ENCODE results near the gene ENKD1. TPM values are rescaled to one million over a fixed set of nuclear protein-coding genes. Genes with fewer than 3 reads are reported as not detected.
A peak's percentile ranks its signal among the peaks of the same experiment; 100 is the strongest.

The ENKD1 gene
- total RNA-seq, 6 donors from 2014 or later = 18.2 to 50.3 (median 28.5) TPM

DNA sequence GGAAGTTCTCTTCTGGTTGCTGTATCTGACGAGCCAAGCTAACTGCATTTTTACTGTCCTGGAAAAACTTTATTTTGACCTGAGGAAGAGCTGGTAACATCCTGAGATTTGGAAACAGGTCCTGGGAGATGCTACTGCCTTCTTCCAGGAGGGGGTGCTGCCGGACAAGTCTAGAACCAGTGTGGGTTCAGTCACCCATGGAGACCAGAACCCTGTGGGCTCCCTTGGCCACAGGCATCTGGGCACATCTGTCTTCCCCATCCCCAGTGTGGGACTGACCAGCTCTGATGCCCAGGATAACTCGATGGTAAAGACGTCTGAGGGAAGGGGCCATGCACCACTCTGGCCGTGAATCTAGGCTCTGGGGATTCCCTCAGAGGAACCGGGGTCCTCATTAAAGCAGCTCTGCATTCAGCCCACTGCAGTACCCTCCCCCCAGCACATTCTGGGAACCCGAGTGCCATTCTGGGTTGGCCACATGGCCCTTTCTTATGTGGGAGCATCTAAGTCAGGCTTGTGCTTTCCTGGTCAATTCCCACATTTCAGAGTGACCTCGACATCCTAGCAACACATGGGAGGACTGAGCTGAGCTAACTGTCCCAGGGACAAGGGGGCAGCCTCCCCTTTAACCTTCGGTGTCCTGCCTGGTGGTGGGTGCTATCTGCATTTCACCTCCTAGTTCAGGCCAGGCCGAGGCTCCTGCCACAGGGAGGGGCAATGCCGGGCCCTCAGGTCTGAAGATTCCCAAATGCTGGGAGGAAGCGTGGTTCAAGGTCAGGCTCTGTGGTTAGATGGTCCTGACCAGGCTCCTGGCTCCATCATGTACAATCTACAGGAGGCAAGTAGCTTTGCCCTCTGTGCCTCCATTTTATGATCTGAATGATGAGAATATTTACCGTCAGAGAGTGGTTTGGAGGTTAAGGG lies 6.5 kb upstream of the ENKD1 start:
- WGBS, 2 donors = 28 to 41% methylated on average over 8 to 12 of the region's 13 CpGs
- H3K4me1 ChIP-seq = peaks cover 40 to 62% (median 47%) of the 10 kb centered on the region in 4 donors
- peak; percentile 74 for ATAC-seq (ENCODE audit: low FRiP score in 2 of 2)
- H3K9me3 ChIP-seq = no peaks in the 10 kb centered on the region
- peak in 1 of 2 donors; percentile 80 for DNase-seq
- TF ChIP-seq, protein P1, sequence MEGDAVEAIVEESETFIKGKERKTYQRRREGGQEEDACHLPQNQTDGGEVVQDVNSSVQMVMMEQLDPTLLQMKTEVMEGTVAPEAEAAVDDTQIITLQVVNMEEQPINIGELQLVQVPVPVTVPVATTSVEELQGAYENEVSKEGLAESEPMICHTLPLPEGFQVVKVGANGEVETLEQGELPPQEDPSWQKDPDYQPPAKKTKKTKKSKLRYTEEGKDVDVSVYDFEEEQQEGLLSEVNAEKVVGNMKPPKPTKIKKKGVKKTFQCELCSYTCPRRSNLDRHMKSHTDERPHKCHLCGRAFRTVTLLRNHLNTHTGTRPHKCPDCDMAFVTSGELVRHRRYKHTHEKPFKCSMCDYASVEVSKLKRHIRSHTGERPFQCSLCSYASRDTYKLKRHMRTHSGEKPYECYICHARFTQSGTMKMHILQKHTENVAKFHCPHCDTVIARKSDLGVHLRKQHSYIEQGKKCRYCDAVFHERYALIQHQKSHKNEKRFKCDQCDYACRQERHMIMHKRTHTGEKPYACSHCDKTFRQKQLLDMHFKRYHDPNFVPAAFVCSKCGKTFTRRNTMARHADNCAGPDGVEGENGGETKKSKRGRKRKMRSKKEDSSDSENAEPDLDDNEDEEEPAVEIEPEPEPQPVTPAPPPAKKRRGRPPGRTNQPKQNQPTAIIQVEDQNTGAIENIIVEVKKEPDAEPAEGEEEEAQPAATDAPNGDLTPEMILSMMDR (IDR thresholded peaks at IDR 0.05) = peak; percentile 67 to 80 (median 74)
- TF ChIP-seq EP300 (IDR thresholded peaks at IDR 0.05) = no peak
- TF ChIP-seq POLR2A (IDR thresholded peaks at IDR 0.05) = no peak
- H3K36me3 ChIP-seq = peaks cover 0 to 6% (median 2%) of the 10 kb centered on the region in 4 donors
- H3K27me3 ChIP-seq = no peaks in the 10 kb centered on the region
- peak overlapping the region; percentile 76 to 90 (median 88) for H3K27ac ChIP-seq
- H3K4me3 ChIP-seq = no peak overlapping the region

DNA sequence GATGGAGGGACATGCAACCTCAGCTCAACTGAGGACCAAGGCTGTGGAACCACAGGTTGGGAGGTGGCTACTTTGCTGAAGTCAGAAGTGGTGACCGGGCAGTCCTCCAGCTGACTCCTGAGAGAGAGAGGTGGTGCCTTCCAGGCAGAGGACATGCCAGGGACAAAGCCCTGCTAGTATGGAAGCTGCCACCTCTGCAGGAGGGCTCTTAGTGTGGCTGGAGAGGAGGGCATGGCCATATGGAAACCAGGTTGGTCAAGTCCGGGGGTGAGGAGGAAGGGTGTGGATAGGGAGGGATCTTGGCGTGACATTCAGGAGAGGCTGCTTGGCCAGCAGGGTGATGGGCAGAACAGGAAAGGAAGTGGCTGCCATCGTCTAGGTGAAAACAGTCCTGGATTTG lies 5.8 kb upstream of the ENKD1 start:
- WGBS, 2 donors = 25 to 30% methylated on average over 4 of the region's 4 CpGs
- peak in 1 of 2 donors; percentile 87 for DNase-seq
- H3K27ac ChIP-seq = peak overlapping the region in 3 of 4 donors; percentile 30 to 90 (median 88)

DNA sequence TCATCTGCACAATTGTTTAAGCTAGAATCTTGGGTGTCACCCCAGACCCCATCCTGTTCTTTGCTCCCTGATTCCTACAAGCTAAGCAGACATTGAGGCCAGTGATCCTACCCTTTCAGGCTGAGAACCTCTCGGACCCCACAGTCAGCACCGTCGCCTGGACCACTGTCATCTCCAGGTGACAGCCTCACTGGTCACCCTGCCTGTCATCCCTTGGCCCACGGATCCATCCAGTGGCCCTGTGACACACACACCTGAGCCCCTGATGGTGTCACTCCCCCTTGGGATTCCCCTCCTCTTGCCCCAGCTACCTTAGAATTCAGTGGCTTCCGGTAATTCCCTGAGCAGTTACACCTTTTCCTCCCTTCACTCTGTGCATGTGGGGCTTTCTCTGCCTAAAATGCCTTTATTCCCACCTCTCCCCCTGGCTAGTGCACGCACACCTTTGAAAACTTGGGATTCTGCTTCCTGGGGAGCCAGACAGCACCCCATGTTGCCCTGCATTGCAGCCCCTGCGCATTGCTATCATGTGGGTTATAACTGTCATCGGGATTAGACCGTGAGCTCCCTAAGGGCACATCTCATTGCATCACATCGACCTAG lies 3.0 kb upstream of the ENKD1 start:
- Histone ChIP-seq H3K4me1 (peaks cover 50 to 61% (median 53%) of the 10 kb centered on the region in 4 donors), H3K4me3 (no peak overlapping the region), H3K9me3 (no peaks in the 10 kb centered on the region), H3K27me3 (no peaks in the 10 kb centered on the region), H3K36me3 (peaks cover 0 to 5% (median 0%) of the 10 kb centered on the region in 4 donors), H3K27ac (no peak overlapping the region)
- no peak for DNase-seq
- TF ChIP-seq, protein P1 (IDR thresholded peaks at IDR 0.05) = no peak
- TF ChIP-seq POLR2A (IDR thresholded peaks at IDR 0.05) (no peak), POLR2AphosphoS5 (IDR thresholded peaks at IDR 0.05) (no peak)
- no peak for ATAC-seq (ENCODE audit: low FRiP score in 2 of 2)
- 93 to 94% methylated on average over 6 to 10 of the region's 10 CpGs for WGBS, 2 donors

More for the DNA sequence above, 5.8 kb upstream of the ENKD1 start:
- TF ChIP-seq EP300 (IDR thresholded peaks at IDR 0.05) (no peak), POLR2AphosphoS5 (IDR thresholded peaks at IDR 0.05) (no peak), POLR2A (IDR thresholded peaks at IDR 0.05) (no peak)
- TF ChIP-seq, protein P1 (IDR thresholded peaks at IDR 0.05) = no peak
- Histone ChIP-seq H3K27me3 (no peaks in the 10 kb centered on the region), H3K9me3 (no peaks in the 10 kb centered on the region), H3K36me3 (peaks cover 0 to 6% (median 2%) of the 10 kb centered on the region in 4 donors), H3K4me3 (no peak overlapping the region), H3K4me1 (peaks cover 47 to 64% (median 51%) of the 10 kb centered on the region in 4 donors)
- ATAC-seq (ENCODE audit: low FRiP score in 2 of 2) = no peak

DNA sequence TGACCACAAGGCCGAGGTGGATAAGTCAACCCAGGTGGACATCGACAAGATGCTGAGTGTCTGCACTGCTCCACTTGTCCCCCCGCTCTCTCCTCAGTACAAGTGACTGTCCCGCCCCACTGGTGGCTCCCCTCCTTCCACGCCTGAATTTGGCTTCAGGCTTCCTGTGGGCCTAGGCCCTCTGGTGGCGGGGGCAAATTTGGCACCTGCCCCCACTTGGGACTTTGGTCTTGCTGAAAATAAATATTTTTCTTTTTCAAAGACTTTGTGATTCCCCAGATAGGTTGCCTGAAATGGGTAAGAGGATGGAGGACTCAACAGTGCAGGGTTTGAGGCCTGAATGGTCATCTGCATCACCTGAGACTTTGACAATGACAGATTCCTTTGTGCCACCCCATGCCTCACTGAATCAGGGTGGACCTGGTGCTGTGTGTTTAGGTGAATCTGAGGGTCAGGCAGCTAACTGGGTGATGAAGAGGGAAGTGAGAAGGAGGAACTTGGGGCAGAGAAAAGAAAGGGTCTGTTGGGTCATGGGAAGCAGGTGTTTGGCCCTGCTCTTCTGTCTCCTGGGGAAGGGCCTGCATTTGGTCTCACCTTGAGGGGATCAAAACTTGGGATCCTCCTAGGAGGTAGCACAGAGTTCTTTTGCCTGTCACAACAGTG lies 2.1 kb upstream of the ENKD1 start:
- Histone ChIP-seq H3K27me3 (no peaks in the 10 kb centered on the region), H3K4me3 (no peak overlapping the region), H3K36me3 (peaks cover 0 to 6% (median 2%) of the 10 kb centered on the region in 4 donors), H3K4me1 (peaks cover 41 to 51% (median 43%) of the 10 kb centered on the region in 4 donors), H3K27ac (peak overlapping the region in 2 of 4 donors; percentile 96 to 97), H3K9me3 (no peaks in the 10 kb centered on the region)
- TF ChIP-seq POLR2A (IDR thresholded peaks at IDR 0.05) (no peak), EP300 (IDR thresholded peaks at IDR 0.05) (no peak), POLR2AphosphoS5 (IDR thresholded peaks at IDR 0.05) (no peak)
- TF ChIP-seq, protein P1 (IDR thresholded peaks at IDR 0.05) = no peak
- DNase-seq (no peak), ATAC-seq (ENCODE audit: low FRiP score in 2 of 2) (no peak)
- WGBS, 2 donors = 81 to 91% methylated on average over 6 of the region's 6 CpGs

Data from upper lobe of left lung (tissue), 6 donors.